Measurements from ENCODE around the gene ATP6V0A1.
"Not testable (repeated sequence)": the region's sequence is repeated elsewhere in the genome, so short reads cannot be mapped to it uniquely, and the experiment has no call there.

Gene ATP6V0A1

DNA sequence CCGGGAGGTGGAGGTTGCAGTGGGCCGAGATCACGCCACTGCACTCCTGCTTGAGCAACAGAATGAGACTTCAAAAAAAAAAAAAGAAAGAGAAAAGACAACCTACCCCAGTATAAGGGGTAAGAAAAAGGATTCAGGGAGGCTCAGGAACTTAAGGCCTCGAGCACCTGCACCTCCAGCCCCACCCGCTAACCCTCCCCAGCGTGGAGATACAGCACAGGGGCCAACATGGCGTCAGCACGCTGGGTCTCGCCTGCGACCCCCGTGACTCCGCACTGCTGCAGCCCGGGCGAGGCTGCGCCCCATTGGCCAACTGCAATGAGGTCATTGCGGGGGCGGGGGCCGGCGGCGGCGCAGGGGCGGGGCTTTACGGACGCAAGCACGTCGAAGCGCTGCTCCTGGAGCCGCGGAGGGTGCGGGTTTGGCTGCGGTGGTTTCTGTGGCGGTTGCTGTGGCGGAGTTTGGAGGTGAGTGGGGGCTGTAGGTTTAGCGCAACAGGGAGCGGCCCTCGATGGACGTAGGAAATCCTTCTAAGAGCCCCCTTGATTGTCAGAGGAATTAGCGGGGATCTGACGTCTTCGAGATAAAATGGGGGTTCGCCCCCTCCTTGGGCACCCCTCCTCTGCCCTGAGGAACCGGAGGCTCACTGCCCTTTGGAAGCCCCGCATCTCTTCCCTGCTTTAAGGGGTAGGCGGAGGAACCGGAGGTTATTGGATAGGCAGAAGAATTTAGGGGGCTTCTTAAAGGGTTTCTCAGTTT, at the start of gene ATP6V0A1:
Gene ATP6V0A1, plus strand, starts transcription at position 382 of the 759 bp plus-strand sequence. CDS start 2,017 bp downstream, outside the sequence.
- DNase-seq = peak; percentile 96

- DNase-seq = no peak
These were observed 49.0 kb upstream of the ATP6V0A1 start for GRCh38 chr17:42409523-42410318.

DNA sequence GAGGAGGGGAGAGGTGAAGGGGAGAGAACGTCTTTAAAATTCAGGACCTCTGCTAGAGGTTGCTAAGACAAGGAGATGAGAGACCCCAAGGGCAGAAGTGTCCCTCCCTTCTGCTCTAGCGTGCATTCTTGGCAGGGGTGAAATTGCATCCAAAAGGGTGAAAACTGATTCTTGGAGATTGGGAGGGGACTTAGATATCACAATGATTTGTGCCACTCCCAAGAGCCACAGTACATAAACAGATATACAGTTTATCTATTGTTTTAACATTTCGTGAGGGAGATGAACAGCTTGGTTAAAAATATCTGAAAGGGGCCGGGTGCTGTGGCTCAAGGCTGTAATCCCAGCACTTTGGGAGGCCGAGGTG, 48.4 kb upstream of the ATP6V0A1 start:
- no peak for DNase-seq

- DNase-seq = no peak
These were observed 47.3 kb upstream of the ATP6V0A1 start for GRCh38 chr17:42411361-42411760.

GRCh38 chr17:42411905-42412679, 46.6 kb upstream of the ATP6V0A1 start:
- DNase-seq = no peak

GRCh38 chr17:42413464-42414040, 45.1 kb upstream of the ATP6V0A1 start:
- DNase-seq = no peak

DNA sequence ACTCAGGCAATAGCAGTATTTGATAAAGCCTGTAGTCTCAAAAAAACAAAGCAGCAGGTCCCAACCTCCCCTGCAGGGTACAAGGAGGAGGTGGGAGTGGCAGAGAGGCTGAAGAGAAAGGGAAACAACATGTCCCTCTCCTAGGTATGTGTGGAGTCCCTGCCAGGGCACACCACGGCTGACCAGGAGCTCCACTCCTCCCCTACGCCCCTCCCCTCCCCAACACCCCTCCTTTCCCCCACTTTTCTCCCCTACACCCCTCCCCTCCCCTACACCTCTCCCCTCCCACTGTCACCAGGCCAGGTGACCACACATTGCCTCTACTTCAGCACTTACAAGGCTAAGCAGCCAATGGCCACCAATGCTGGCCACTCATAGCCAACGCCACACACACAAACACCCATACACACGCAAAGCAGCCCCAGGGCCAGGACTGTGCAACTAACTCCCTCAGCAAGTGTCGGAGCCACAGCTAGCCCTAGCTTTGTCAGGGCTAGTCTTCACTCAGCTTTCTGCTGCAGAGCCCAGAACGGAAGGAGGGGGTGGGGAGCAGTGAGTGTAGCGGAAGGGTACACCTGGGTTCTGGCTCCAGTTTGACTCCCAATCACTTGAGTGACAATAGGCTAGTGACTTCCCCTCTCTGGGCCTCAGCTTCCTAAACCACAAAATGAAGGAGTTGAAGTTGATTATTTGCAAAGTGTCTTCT, 43.8 kb upstream of the ATP6V0A1 start:
- peak; percentile 79 for DNase-seq

- DNase-seq = not testable (repeated sequence)
These were observed 40.7 kb upstream of the ATP6V0A1 start for GRCh38 chr17:42417981-42418380.

GRCh38 chr17:42421136-42421506, 37.6 kb upstream of the ATP6V0A1 start:
- DNase-seq = no peak

GRCh38 chr17:42421507-42422338, 37.0 kb upstream of the ATP6V0A1 start:
- no peak for DNase-seq

- DNase-seq = peak; percentile 67
These were observed 36.2 kb upstream of the ATP6V0A1 start for GRCh38 chr17:42422412-42422957.

DNA sequence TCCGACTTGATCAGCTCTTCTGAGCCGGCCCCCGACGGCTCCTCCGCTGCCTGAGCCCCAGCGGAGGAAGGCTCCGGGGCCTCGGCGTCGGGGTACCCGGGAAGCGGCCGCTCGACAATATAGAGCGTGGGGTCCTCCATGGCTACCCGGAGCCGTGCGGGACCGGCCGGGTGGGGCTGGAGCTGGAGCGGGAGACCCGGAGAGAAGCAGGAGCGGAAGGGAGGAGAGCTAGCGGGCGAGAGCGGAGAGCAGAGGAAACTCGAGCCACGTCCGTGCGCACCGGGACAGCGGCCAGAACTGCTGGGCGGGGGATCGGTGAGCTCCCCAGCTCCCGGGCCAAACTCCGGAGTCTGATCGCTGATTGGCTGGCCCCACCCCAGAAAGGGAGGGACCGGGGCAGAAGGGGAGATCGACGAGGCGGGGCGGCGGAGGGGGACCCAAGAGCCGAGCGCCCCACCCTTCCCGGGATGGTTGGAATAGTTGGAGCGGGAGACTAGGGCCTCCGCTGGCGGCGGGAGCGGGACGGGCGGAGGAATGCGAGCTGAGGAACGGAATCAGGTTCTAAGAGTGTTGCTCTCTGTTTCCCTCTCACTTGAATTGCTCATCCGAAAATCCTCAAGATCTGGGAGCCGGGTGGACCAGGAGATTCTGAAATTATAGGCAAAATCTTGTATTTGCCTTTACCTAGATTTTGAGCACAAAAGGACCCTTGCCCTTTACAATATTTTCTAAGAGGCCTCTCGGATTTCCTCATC, 35.5 kb upstream of the ATP6V0A1 start, which contains the start of gene CAVIN1:
Gene CAVIN1, minus strand, starts transcription at position 299 of the 755 bp plus-strand sequence. Its CDS starts 159 bp downstream, at position 140.
- DNase-seq = peak; percentile 47

GRCh38 chr17:42423766-42424165, 34.9 kb upstream of the ATP6V0A1 start:
- DNase-seq = no peak

GRCh38 chr17:42424991-42425610, 33.6 kb upstream of the ATP6V0A1 start:
- DNase-seq = no peak

DNA sequence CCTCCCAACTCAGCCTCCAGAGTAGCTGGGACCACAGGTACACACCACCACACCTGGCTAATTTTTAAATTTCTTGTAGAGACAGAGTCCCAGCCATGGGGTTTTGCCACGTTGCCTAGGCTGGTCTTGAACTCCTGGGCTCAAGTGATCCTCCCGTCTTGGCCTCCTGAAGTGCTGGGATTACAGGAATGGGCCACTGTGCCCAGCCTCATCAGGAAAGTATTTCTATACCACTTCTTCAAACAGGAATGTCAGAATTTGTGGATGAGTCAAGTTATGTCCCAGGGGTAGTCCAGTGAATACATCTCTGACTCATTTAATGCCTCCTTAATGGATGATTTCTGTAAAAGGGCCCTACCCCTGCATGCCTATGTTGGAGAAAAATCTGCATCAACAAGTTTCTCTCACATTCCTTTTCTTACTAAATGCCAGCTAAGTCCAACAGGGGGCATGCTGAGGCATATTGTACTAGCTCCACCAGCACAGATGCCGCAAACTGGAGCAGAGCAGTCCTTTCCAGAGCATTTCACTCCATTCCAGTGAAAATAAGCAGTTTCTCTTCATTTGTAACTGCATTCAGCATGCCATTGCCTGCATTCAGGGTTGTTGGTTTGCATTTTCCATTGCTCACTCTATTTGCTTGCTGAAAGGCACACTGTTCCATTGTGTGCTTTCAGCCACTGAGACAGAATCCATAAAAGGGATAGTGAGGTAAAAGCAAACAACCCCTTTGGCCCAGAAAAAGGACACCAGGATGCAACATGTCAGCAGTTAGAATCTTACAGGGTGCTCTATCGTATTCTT, 30.3 kb upstream of the ATP6V0A1 start:
- peak; percentile 48 for DNase-seq

DNA sequence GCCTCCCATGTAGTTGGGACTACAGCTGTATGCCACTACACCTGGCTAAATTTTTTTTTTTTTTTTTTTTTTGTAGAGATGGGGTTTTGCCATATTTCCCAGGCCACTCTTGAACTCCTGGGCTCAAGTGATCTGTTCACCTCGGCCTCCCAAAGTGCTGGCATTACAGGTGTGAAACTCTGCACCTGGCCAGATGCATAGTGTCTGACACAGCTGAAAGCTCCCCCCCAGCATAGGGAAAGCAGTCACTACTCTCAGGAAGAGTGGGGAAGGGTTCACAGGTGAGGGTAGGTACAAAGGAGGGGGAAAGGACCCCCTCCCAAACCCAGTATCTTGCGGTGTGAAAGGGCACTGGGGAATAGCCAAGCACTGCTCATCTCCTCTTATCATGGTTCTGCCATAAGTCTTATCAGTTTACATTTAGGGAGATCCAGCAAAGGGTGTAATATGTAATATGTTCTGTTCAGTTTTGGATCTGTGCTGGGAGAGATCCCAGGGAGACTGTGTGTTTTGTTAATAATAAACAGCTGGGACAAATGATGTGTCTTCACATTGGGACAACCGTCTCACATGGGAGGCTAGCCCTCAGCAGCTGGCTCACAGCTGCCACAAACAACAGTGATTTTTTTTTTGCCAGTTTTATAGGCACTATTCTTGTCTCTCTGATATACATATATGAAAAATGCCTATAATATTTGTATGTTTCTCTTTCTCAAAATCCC, 28.8 kb upstream of the ATP6V0A1 start:
- DNase-seq = no peak

DNA sequence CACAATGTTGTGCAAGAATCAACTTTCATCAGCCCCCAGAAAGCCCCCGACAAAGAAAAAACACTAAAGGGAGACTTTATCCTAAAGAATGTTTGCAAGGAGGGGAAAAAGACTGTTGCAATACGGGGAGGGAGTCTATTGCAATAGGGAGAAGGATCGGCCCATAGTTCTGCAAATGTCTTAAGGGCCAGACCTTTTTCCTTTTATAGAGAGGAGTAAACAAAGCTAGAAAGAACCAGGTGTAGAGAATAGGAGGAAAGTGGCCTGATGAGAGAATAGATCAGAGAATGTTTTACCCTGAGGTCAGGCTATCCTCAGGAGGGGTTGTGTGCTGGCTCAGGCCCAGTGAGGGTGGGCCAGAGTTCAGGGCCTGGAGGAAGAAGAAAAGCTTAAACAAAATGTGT, 26.9 kb upstream of the ATP6V0A1 start:
- no peak for DNase-seq

DNA sequence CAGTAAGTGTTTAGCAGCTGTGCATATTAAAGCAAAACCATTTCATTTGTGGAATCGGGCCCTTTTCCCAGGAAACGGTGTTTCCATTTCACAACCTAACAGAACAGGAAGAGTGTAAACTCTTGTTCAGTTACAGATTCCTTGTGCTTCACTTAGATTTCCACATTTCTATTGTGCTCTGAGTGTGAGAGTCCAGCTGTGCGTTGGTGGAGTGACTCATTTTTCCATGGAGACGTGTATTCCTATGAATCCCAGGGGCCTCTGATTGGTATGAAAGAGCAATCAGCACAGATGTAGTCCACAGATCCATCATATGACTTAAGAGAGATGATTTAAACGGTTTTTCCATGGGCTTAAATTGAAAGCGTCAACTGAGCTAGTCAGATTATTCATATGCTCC, 22.3 kb upstream of the ATP6V0A1 start:
- DNase-seq = no peak
